Gastrocnemius medialis (tissue), 4 donors: Measurements from ENCODE around the gene REEP1. TPM values are rescaled to one million over a fixed set of nuclear protein-coding genes. Genes with fewer than 3 reads are reported as not detected.

Experiments used
- ATAC-seq, 2 donors: fragments of 150-250 bp; one replicate each; pipeline ENCODE4 v1.9.1; 2016
- DNase-seq, 2 donors: peaks; one replicate each; pipeline ENCODE4 v3.0.0-alpha.2; 2019
- H3K27ac ChIP-seq, 4 donors: fragments of 200-600 bp; sonication (generic); 1 replicate in 1 of 4; 2 replicates in 3 of 4; pipeline ENCODE4 v1.5.1; 2016 to 2018; ENCODE audit warnings: mild to moderate bottlenecking in 2 of 4, moderate library complexity in 1 of 4
- H3K27me3 ChIP-seq, 3 donors: fragments of 200-600 bp; sonication (generic) in 2 of 3; 1 replicate in 1 of 3; 2 replicates in 2 of 3; pipeline versions ENCODE4 v1.5.1 to v1.6.0; 2016 to 2019; ENCODE audit warnings: mild to moderate bottlenecking in 1 of 3, moderate library complexity in 1 of 3
- H3K36me3 ChIP-seq, 2 donors: fragments of 200-600 bp; sonication (generic) in 1 of 2; one replicate each; pipeline ENCODE4 v1.5.1; 2017 to 2018
- H3K4me1 ChIP-seq, 2 donors: fragments of 200-600 bp; sonication (generic) in 1 of 2; one replicate each; pipeline ENCODE4 v1.5.1; 2016 to 2017; ENCODE audit warnings: mild to moderate bottlenecking in 2 of 2
- H3K4me3 ChIP-seq, 4 donors: fragments of 200-600 bp; sonication (generic) in 3 of 4; 1 replicate in 1 of 4; 2 replicates in 3 of 4; pipeline ENCODE4 v1.5.1; 2016 to 2019; ENCODE audit warnings: mild to moderate bottlenecking in 2 of 4
- H3K9me3 ChIP-seq, 3 donors: fragments of 200-600 bp; sonication (generic) in 2 of 3; 1 replicate in 1 of 3; 2 replicates in 2 of 3; pipeline ENCODE4 v1.5.1; 2016 to 2019
- POLR2A ChIP-seq, 2 donors: fragments of 450-650 bp; IDR thresholded peaks; one replicate each; pipeline ENCODE4 v1.6.1; 2017; ENCODE audit warnings: antibody characterized with exemption in 2 of 2, mild to moderate bottlenecking in 2 of 2, moderate library complexity in 2 of 2
- in situ Hi-C, 4 donors: fragments of 200-750 bp; cut with MboI; loops; one replicate each; pipeline versions ENCODE4 v1.15.0 to v1.8.0; 2017; ENCODE audit warnings: low sequenced_read_pairs in 4 of 4
- intact Hi-C: fragments of 100-400 bp; cut with DNase I; formaldehyde crosslinking; loops from one replicate; pipeline ENCODE4 v1.15.1; 2023; ENCODE audit warnings: low total_unique reads
- total RNA-seq, 4 donors: library from RNA; depleted of rRNA; stranded (reverse); fragments of >200 nt; gene quantifications; one replicate each; pipeline versions ENCODE4 v1.1.0 to v1.2.3, GENCODE V29; 2016
- TF ChIP-seq, protein P1 (sequence below), 5 experiments: fragments of 450-650 bp in 3 of 5; fragments of 200-600 bp in 2 of 5; sonication (generic) in 2 of 5; IDR thresholded peaks in 4 of 5; conservative IDR thresholded peaks in 1 of 5; 1 replicate in 4 of 5; 2 replicates in 1 of 5; pipeline ENCODE4 v1.5.1; 2016 to 2019; ENCODE audit warnings: antibody characterized with exemption in 5 of 5, mild to moderate bottlenecking in 3 of 5, moderate library complexity in 3 of 5

Gene REEP1
- total RNA-seq, 4 donors from 2014 or later: 4.2 to 16.0 (median 6.3) TPM

DNA sequence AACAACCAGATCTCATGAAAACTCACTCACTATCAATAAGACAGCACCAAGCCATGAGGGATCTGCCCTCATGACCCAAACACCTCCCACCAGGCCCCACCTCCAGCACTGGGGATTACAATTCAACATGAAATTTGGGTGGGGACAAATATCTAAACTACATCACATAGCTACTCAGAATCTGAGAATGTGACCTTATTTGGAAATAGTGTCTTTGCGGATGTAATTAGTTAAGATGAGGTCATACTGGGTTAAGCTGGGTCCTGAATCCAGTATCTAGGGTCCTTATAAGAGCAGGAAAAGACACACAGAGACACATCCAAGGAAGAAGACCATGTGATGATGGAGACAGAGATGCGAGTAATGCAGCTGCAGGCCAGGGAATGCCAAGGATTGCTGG, 27.5 kb upstream of the REEP1 start:
- no peak for DNase-seq
- no peak overlapping the region for H3K4me3 ChIP-seq
- no peaks in the 10 kb centered on the region for H3K9me3 ChIP-seq
- ATAC-seq: no peak
- no peak overlapping the region for H3K27ac ChIP-seq
- no peak for TF ChIP-seq POLR2A (IDR thresholded peaks at IDR 0.05)
- TF ChIP-seq, protein P1, sequence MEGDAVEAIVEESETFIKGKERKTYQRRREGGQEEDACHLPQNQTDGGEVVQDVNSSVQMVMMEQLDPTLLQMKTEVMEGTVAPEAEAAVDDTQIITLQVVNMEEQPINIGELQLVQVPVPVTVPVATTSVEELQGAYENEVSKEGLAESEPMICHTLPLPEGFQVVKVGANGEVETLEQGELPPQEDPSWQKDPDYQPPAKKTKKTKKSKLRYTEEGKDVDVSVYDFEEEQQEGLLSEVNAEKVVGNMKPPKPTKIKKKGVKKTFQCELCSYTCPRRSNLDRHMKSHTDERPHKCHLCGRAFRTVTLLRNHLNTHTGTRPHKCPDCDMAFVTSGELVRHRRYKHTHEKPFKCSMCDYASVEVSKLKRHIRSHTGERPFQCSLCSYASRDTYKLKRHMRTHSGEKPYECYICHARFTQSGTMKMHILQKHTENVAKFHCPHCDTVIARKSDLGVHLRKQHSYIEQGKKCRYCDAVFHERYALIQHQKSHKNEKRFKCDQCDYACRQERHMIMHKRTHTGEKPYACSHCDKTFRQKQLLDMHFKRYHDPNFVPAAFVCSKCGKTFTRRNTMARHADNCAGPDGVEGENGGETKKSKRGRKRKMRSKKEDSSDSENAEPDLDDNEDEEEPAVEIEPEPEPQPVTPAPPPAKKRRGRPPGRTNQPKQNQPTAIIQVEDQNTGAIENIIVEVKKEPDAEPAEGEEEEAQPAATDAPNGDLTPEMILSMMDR (IDR thresholded peaks at IDR 0.05 in 4 of 5, conservative IDR thresholded peaks at IDR 0.05 in 1 of 5): no peak
- H3K27me3 ChIP-seq: no peaks in the 10 kb centered on the region
- no peaks in the 10 kb centered on the region for H3K36me3 ChIP-seq
- intact Hi-C loops: no loop called here
- in situ Hi-C loops: loop anchor here in 3 of 4 donors (10.0 kb wide), 3 partner anchors 130 to 150 kb away; no protein-coding TSS in a partner anchor
- H3K4me1 ChIP-seq: no peaks in the 10 kb centered on the region

DNA sequence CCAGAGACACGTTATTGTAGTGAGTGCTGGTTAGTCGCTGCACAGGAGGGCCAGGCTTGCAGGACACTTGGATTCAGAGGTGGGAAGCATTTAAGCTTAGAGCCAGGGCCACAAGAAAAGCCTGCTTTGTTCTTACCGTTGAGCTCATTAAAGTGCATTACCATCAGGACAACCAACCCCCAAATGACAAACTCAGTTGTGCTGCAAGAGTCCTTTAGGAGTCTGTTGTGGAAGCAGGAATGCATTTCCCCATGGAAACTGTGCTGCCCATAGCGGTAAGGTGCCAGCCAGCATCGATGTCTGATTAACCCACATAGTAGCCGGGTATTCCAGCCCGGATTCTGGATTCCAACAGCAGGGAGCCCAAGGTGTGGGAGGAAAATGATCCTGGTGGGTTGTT, 23.4 kb upstream of the REEP1 start:
- in situ Hi-C loops: loop anchor here in 3 of 4 donors (10.0 kb wide), 3 partner anchors 126 to 146 kb away; no protein-coding TSS in a partner anchor
- Histone ChIP-seq H3K36me3 (no peaks in the 10 kb centered on the region), H3K27me3 (no peaks in the 10 kb centered on the region), H3K9me3 (no peaks in the 10 kb centered on the region), H3K4me1 (no peaks in the 10 kb centered on the region), H3K27ac (no peak overlapping the region), H3K4me3 (no peak overlapping the region)
- DNase-seq (no peak), ATAC-seq (no peak)
- TF ChIP-seq, protein P1 (IDR thresholded peaks at IDR 0.05 in 4 of 5, conservative IDR thresholded peaks at IDR 0.05 in 1 of 5): no peak
- no peak for TF ChIP-seq POLR2A (IDR thresholded peaks at IDR 0.05)
- intact Hi-C loops: no loop called here

DNA sequence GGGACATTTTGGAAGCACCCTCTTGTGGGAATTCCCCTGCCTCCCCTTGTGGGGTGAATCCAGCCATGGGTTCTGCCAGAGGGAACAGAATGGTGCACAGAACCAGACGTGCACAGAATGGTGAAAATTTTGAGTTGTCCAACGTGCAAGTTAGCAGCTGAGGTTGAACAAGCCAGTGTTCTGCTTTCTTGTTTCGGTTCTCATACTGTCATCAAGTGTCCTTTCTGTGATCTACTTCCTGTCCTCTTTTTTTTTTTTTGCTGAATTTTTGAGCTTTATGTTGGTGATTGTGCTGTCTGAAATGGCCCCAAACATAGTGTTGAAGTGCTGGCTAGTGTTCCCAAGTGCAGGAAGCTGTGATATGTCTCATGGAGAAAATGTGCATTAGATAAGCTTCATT, 21.5 kb upstream of the REEP1 start:
- TF ChIP-seq, protein P1 (IDR thresholded peaks at IDR 0.05 in 4 of 5, conservative IDR thresholded peaks at IDR 0.05 in 1 of 5): no peak
- TF ChIP-seq POLR2A (IDR thresholded peaks at IDR 0.05): no peak
- no peak for ATAC-seq

DNA sequence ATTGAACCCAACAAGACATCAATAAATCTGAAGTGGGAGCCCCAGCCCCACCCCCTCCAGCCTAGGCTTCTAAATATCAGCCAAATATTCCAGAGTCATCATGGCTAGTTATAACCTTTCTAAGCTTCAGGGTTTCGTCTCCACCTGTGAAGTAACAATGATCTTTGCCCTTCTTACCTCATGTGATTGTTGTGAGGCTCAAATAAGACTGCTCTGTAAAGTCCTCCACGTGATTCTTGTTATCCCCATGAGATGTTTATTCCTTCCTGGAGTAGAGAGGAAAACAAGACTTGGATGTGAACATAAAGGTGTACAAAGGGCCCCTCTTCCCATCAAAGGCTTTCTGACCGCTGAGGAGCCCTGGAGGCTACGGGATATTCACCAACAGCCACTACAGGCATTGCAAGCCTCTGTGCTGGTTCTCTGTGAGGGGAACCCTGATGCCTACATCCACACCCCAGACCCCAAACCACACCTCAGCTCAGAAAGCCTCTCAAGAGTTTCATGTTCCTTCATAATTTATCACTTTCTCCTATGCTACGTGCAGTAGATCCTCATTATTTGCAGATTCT, 20.1 kb upstream of the REEP1 start:
- in situ Hi-C loops: no loop called here

More for the DNA sequence above, 21.5 kb upstream of the REEP1 start:
- Histone ChIP-seq H3K4me1 (no peaks in the 10 kb centered on the region), H3K4me3 (no peak overlapping the region), H3K9me3 (no peaks in the 10 kb centered on the region), H3K36me3 (no peaks in the 10 kb centered on the region), H3K27ac (no peak overlapping the region), H3K27me3 (no peaks in the 10 kb centered on the region)
- intact Hi-C loops (no loop called here), in situ Hi-C loops (no loop called here)
- DNase-seq: no peak

More for the DNA sequence above, 20.1 kb upstream of the REEP1 start:
- Histone ChIP-seq H3K9me3 (no peaks in the 10 kb centered on the region), H3K27me3 (no peaks in the 10 kb centered on the region), H3K27ac (no peak overlapping the region), H3K4me3 (no peak overlapping the region), H3K36me3 (no peaks in the 10 kb centered on the region), H3K4me1 (peaks cover 4 to 6% of the 10 kb centered on the region in 2 donors)
- intact Hi-C loops: no loop called here
- no peak for ATAC-seq
- no peak for DNase-seq
- TF ChIP-seq, protein P1 (IDR thresholded peaks at IDR 0.05 in 4 of 5, conservative IDR thresholded peaks at IDR 0.05 in 1 of 5): no peak
- no peak for TF ChIP-seq POLR2A (IDR thresholded peaks at IDR 0.05)
